Mucosa of descending colon (tissue), 3 donors: ENCODE data around the gene RTN4IP1. TPM values are rescaled to one million over a fixed set of nuclear protein-coding genes. Genes with fewer than 3 reads are reported as not detected.

Experiments
- ATAC-seq: fragments of 200-7000 bp; cut with Tn5 transposase; one replicate; pipeline ENCODE4 v1.9.1; 2020; ENCODE audit warnings: mild to moderate bottlenecking, moderate library complexity
- DNase-seq, 3 donors: peaks; one replicate each; pipeline ENCODE4 v3.0.0-alpha.2; 2020
- H3K36me3 ChIP-seq: fragments of 200-600 bp; one replicate; pipeline ENCODE4 v1.8.0; 2021; ENCODE audit warnings: low read depth, mild to moderate bottlenecking
- H3K4me1 ChIP-seq: fragments of 200-600 bp; one replicate; pipeline ENCODE4 v1.8.0; 2021; ENCODE audit warnings: low read depth, mild to moderate bottlenecking
- H3K4me3 ChIP-seq: fragments of 200-600 bp; one replicate; pipeline ENCODE4 v1.8.0; 2021; ENCODE audit warnings: mild to moderate bottlenecking
- H3K9me3 ChIP-seq: fragments of 200-600 bp; one replicate; pipeline ENCODE4 v1.8.0; 2021; ENCODE audit warnings: mild to moderate bottlenecking
- intact Hi-C, 2 donors: fragments of 100-400 bp; cut with DNase I in 1 of 2; cut with micrococcal nuclease in 1 of 2; formaldehyde crosslinking; loops; one replicate each; pipeline versions ENCODE4 v1.11.0 to v1.11.1; 2022; cut with DNase I, micrococcal nuclease
- long read RNA-seq, 2 donors: library from polyadenylated mRNA; unstranded; transcript quantifications; one replicate each; pipeline ENCODE4 v2.0.0, GENCODE V29; 2019 to 2021
- total RNA-seq, 3 donors: library from RNA; stranded (reverse); fragmentation: NEBNext Ultra II Directional in 2 of 3; extraction: Animal tissue kit (Norgen Biotek cat#: 25700) in 2 of 3; gene quantifications; one replicate each; pipeline versions ENCODE4 v1.2.1 to v1.2.4, GENCODE V29; 2021 to 2023
- TF ChIP-seq, protein P1 (sequence below): fragments of 200-600 bp; IDR thresholded peaks from one replicate; pipeline ENCODE4 v1.8.0; 2022; ENCODE audit warnings: antibody characterized with exemption, mild to moderate bottlenecking
- donor health status: DM: no; HTN: no; CAD: no; lungs with moderate emphysema.
- donor health status: DM: no; HTN: no; CAD: no.
- donor health status: DM: no; HTN: yes; CAD: no.

Gene RTN4IP1, protein sequence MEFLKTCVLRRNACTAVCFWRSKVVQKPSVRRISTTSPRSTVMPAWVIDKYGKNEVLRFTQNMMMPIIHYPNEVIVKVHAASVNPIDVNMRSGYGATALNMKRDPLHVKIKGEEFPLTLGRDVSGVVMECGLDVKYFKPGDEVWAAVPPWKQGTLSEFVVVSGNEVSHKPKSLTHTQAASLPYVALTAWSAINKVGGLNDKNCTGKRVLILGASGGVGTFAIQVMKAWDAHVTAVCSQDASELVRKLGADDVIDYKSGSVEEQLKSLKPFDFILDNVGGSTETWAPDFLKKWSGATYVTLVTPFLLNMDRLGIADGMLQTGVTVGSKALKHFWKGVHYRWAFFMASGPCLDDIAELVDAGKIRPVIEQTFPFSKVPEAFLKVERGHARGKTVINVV
- 10 to 100 TPM in 1 of 3 donors, 1 to 10 TPM in 2; 8.3 to 12.8 (median 9.8) TPM for total RNA-seq
- long read RNA-seq, donor 1, transcript RTN4IP1-201 (9 exons, 1,682 nt), result major isoform, 6 of 8 reads
- long read RNA-seq, donor 1, partial matches to known transcripts, result 0 of 8 reads
- long read RNA-seq, donor 1, other reads (novel, unspliced or antisense), result 2 of 8 reads
- long read RNA-seq, donor 2, transcript RTN4IP1-201 (9 exons, 1,682 nt), result major isoform, 5 of 6 reads
- long read RNA-seq, donor 2, partial matches to known transcripts, result 1 of 6 reads
- long read RNA-seq, donor 2, other reads (novel, unspliced or antisense), result 0 of 6 reads

DNA sequence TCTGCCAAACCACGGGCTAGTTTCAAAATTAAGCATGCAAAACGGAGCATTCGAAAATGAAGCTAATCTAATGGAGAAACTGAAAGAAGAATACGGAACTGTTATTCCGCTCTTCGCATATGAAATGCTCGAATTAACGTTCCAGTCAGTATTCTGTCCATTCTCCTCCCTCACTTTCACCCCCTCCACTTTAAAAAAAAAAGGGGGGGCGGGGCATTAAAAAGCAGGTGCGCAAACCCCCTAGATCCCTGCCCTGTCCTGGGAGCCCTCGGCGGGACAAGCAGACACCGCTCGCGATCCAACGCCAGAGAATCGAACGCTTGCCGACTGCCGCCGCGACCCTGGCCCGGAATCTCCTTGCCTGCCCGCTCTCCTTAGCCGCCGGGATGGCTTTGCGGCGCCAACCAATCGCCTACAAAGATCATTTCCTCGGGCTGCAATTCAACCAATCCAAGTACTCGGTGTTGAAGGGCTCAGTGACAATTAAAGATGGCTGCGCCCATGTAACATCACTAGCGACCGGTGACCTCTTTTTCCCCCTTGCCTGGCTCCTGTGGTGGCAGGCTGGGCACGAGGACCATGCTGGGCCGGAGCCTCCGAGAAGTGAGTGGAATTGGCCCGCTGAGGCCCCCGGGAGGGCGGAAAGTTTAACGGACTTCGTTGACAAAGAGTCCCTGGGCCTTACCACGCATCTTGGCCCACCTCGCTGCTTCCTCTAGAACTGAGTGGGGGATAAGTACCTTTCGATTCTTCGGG lies at the start of gene RTN4IP1, which contains the start of gene QRSL1:
Gene RTN4IP1, minus strand, starts transcription at position 396 of the 756 bp plus-strand sequence. CDS start 477 bp downstream, outside the sequence.
Gene QRSL1, plus strand, starts transcription at position 476 of the 756 bp plus-strand sequence. Its CDS starts 104 bp downstream, at position 580.
- intact Hi-C loops, result no loop called here
- Histone ChIP-seq H3K4me3 (peak within 1 kb of the TSS; percentile 89), H3K36me3 (no peaks in the 10 kb centered on the region), H3K9me3 (no peaks in the 10 kb centered on the region), H3K4me1 (peaks cover 9% of the 10 kb centered on the region)
- peak; percentile 98 for ATAC-seq
- DNase-seq, result peak; percentile 86 to 92 (median 87)
- TF ChIP-seq, protein P1, sequence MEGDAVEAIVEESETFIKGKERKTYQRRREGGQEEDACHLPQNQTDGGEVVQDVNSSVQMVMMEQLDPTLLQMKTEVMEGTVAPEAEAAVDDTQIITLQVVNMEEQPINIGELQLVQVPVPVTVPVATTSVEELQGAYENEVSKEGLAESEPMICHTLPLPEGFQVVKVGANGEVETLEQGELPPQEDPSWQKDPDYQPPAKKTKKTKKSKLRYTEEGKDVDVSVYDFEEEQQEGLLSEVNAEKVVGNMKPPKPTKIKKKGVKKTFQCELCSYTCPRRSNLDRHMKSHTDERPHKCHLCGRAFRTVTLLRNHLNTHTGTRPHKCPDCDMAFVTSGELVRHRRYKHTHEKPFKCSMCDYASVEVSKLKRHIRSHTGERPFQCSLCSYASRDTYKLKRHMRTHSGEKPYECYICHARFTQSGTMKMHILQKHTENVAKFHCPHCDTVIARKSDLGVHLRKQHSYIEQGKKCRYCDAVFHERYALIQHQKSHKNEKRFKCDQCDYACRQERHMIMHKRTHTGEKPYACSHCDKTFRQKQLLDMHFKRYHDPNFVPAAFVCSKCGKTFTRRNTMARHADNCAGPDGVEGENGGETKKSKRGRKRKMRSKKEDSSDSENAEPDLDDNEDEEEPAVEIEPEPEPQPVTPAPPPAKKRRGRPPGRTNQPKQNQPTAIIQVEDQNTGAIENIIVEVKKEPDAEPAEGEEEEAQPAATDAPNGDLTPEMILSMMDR, result no peak

DNA sequence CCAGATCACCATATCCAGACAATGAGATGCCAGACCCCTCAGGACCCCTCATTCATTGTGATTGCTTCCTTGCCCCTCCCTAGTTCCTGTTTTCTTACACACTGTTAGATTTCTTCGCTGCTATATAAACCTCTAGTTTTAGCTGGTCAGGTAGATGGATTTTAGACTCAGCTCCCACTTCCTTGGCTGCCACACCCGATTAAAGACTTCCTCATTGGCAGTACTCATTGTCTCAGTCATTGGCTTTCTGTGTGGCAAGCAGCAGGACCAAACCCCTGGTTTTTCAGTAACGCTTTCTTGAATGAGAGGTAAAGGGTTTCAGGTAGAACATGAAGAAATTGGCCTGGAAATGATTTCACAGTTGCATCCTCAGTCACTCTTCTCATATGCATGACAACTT lies 48.0 kb upstream of the RTN4IP1 start:
- DNase-seq, result peak in 1 of 3 donors; percentile 42
- peak; percentile 97 for ATAC-seq
- H3K4me3 ChIP-seq, result no peak overlapping the region
- H3K36me3 ChIP-seq, result no peaks in the 10 kb centered on the region
- TF ChIP-seq, protein P1, result no peak
- no peaks in the 10 kb centered on the region for H3K4me1 ChIP-seq
- intact Hi-C loops, result no loop called here
- no peaks in the 10 kb centered on the region for H3K9me3 ChIP-seq

DNA sequence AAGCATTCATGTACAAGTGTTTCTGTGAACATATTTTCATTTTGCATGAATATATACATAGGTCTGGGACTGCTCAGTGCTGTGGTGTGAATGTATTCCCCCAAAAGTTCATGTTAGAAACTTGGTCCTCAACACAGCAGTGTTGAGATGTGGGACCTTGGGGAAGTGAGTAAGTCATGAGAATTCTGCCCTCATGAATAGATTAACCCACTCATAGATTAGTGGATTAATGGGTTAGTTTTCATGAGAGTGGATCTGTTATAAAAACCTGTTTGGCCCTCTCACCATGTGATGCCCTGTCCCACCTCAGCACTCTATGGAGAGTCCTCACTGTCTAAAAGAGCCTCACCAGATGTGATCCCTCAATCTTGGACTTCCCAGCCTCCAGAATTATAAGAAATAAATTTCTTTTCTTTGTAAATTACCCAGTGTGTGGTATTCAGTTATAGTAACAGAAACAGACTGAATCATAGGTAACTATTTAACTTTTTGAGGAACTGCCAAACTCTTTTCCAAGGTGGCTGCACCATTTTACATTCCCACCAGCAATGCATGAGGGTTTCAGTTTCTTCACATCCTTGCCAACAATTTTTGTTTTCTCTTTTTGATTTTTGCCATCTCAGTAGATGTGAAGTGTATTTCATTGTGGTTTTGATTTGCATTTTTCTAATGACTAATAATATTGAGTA lies 45.4 kb upstream of the RTN4IP1 start:
- Histone ChIP-seq H3K36me3 (no peaks in the 10 kb centered on the region), H3K4me3 (no peak overlapping the region), H3K4me1 (no peaks in the 10 kb centered on the region), H3K9me3 (no peaks in the 10 kb centered on the region)
- intact Hi-C loops, result no loop called here
- no peak for ATAC-seq
- TF ChIP-seq, protein P1, result no peak
- no peak for DNase-seq

DNA sequence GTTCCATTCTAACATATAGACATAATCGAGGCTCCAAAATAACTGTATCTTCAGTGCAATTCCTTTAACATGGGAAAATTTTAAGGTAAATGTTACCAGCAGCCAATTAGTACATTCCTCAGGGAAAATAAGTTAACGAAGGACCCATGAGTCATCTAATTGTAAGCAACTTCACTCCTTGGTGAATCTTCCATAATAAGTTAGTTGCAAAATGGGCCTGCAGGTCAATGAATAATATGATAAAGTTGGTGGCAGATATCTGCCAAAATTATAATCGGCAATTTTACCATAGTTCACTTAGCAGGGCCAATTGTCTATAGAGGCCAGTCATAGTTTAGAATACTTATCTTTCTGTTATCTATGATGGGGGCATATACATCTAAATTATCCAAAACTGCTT lies 42.4 kb upstream of the RTN4IP1 start:
- ATAC-seq (no peak), DNase-seq (no peak)
- TF ChIP-seq, protein P1, result no peak
- intact Hi-C loops, result no loop called here
- Histone ChIP-seq H3K9me3 (no peaks in the 10 kb centered on the region), H3K36me3 (no peaks in the 10 kb centered on the region), H3K4me1 (no peaks in the 10 kb centered on the region), H3K4me3 (no peak overlapping the region)

DNA sequence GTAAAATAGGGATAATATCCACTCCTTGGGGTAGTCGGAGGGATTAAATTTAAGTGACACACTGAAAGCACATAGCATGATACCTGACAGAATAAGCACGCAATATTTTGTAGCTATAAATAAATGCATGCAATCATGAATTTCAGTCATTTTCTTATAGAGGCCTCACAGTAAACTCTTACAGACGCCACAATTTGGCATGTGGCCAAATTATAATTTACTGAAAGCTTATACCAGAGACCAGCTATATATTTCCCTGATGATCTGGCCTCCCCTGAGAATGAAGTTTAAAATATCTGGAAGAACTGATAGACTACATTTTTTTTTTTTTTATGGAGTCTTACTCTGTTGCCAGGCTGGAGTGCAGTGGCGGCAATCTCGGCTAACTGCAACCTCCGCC lies 40.9 kb upstream of the RTN4IP1 start:
- Histone ChIP-seq H3K9me3 (no peaks in the 10 kb centered on the region), H3K4me1 (no peaks in the 10 kb centered on the region), H3K4me3 (no peak overlapping the region), H3K36me3 (no peaks in the 10 kb centered on the region)
- ATAC-seq (no peak), DNase-seq (no peak)
- TF ChIP-seq, protein P1, result no peak
- intact Hi-C loops, result no loop called here
